Endothelial cell of umbilical vein (primary cell): ENCODE data around the gene PLEKHH3. TPM values are rescaled to one million over a fixed set of nuclear protein-coding genes. Genes with fewer than 3 reads are reported as not detected.
"Not testable (repeated sequence)": the region's sequence is repeated elsewhere in the genome, so short reads cannot be mapped to it uniquely, and the experiment has no call there.

ENCODE experiments used
- BruUV-seq: library from RNA; stranded (reverse); fragments of 400-500 nt; replicated peaks from 2 replicates; lab custom pipeline; 2021; lab: Mats Ljungman, UMichigan
- CTCF ChIA-PET: fragments of 300-600, 350-600 bp; sonication (Branson Sonifier 250); formaldehyde crosslinking; loops from one replicate; lab custom pipeline; 2021; ENCODE audit warnings: antibody characterized with exemption, inconsistent platforms; lab: Charles Lee
- POLR2A ChIA-PET: fragments of 300-600, 350-600 bp; sonication (Branson Sonifier 250); formaldehyde crosslinking; loops from one replicate; lab custom pipeline; 2021; ENCODE audit warnings: antibody characterized with exemption, inconsistent platforms; lab: Charles Lee
- DNase-seq: peaks from one replicate; pipeline ENCODE4 v3.0.0-alpha.2; 2011; ENCODE audit warnings: low read depth, low spot score
- FAIRE-seq: peaks from 2 replicates; lab custom pipeline; 2011; peaks lifted over from hg19 to GRCh38; lab: Jason Lieb, UNC
- H2AFZ ChIP-seq: 2 replicates; pipeline ENCODE4 v1.6.0; 2012; ENCODE audit warnings: low read depth, low read length, control low read depth, inconsistent platforms
- H3K27ac ChIP-seq: 2 replicates; pipeline ENCODE4 v1.5.1; 2011; ENCODE audit warnings: low read depth, mild to moderate bottlenecking, control low read depth, low read length, moderate library complexity; ENCODE audit not compliant: insufficient read depth
- H3K27me3 ChIP-seq, 2 experiments: 2 replicates each; pipeline versions ENCODE4 v1.6.0 to v1.6.1; 2011; ENCODE audit warnings: low read length in 2 of 2, mixed read lengths in 1 of 2; ENCODE audit not compliant: control insufficient read depth in 2 of 2, insufficient read depth in 2 of 2
- H3K36me3 ChIP-seq, 2 experiments: 2 replicates in 1 of 2; 3 replicates in 1 of 2; pipeline ENCODE4 v1.5.1; 2011; ENCODE audit warnings: low read length in 2 of 2, mild to moderate bottlenecking in 1 of 2, moderate library complexity in 1 of 2; ENCODE audit not compliant: control insufficient read depth in 2 of 2, insufficient read depth in 2 of 2; ENCODE audit errors: extremely low read depth in 1 of 2
- H3K4me1 ChIP-seq: 3 replicates; pipeline ENCODE4 v1.5.1; 2011; ENCODE audit warnings: mild to moderate bottlenecking, low read length; ENCODE audit not compliant: control insufficient read depth, insufficient read depth; ENCODE audit errors: extremely low read depth
- H3K4me2 ChIP-seq: 2 replicates; pipeline ENCODE4 v1.6.1; 2011; ENCODE audit warnings: low read length, control low read depth, mixed read lengths; ENCODE audit not compliant: insufficient read depth
- H3K4me3 ChIP-seq, 3 experiments: fragments of 200-600 bp in 1 of 3; sonication (generic), shearing (Covaris generic) in 1 of 3; replicated peaks in 1 of 3; 2 replicates each; pipeline ENCODE4 v1.5.1; 2011 to 2016; ENCODE audit warnings: control low read depth in 3 of 3, low read length in 3 of 3, mild to moderate bottlenecking in 2 of 3, inconsistent platforms in 1 of 3, low read depth in 1 of 3, moderate library complexity in 1 of 3; ENCODE audit not compliant: insufficient read depth in 1 of 3
- H3K79me2 ChIP-seq: 2 replicates; pipeline ENCODE4 v1.6.0; 2012; ENCODE audit warnings: low read length, inconsistent platforms; ENCODE audit not compliant: control insufficient read depth, insufficient read depth
- H3K9ac ChIP-seq: replicated peaks from 2 replicates; pipeline ENCODE3; 2011; ENCODE audit warnings: low read length, control low read depth; ENCODE audit not compliant: insufficient read depth; ENCODE audit errors: extremely low read depth
- H3K9me1 ChIP-seq: replicated peaks from 3 replicates; pipeline ENCODE4 v1.6.0; 2011; ENCODE audit warnings: mild to moderate bottlenecking, low read length; ENCODE audit not compliant: control insufficient read depth, insufficient read depth; ENCODE audit errors: extremely low read depth
- H3K9me3 ChIP-seq: replicated peaks from 2 replicates; pipeline ENCODE4 v1.5.1; 2012; ENCODE audit warnings: low read length, inconsistent platforms; ENCODE audit not compliant: control insufficient read depth, insufficient read depth
- H4K20me1 ChIP-seq: replicated peaks from 2 replicates; pipeline ENCODE3; 2011; ENCODE audit warnings: mild to moderate bottlenecking, low read length; ENCODE audit not compliant: control insufficient read depth, insufficient read depth; ENCODE audit errors: extremely low read depth
- CTCF ChIP-seq, 2 donors: IDR thresholded peaks; 1 replicate in 1 of 2; 2 replicates in 1 of 2; pipeline ENCODE4 v1.5.1; 2011; ENCODE audit warnings: low read length in 2 of 2, mild to moderate bottlenecking in 2 of 2, moderate library complexity in 2 of 2, control low read depth in 1 of 2, inconsistent platforms in 1 of 2, low read depth in 1 of 2; ENCODE audit not compliant: insufficient read depth in 1 of 2; ENCODE audit errors: extremely low read depth in 1 of 2
- EZH2 ChIP-seq: IDR thresholded peaks from 2 replicates; pipeline ENCODE4 v1.6.1; 2012; ENCODE audit warnings: borderline replicate concordance, low read depth, mild to moderate bottlenecking, moderate library complexity, low read length, inconsistent platforms; ENCODE audit not compliant: severe bottlenecking
- FOS ChIP-seq: IDR thresholded peaks from 2 replicates; pipeline ENCODE4 v1.6.1; 2011; ENCODE audit warnings: mild to moderate bottlenecking, low read length, moderate library complexity, borderline replicate concordance; ENCODE audit not compliant: insufficient read depth
- MAX ChIP-seq: IDR thresholded peaks from 2 replicates; pipeline ENCODE4 v1.6.1; 2011; ENCODE audit not compliant: insufficient read depth, insufficient read length
- MYC ChIP-seq: IDR thresholded peaks from one replicate; pipeline ENCODE4 v1.6.1; 2011; ENCODE audit warnings: mild to moderate bottlenecking, low read depth, low read length
- POLR2A ChIP-seq: IDR thresholded peaks from 2 replicates; pipeline ENCODE4 v1.6.1; 2012; ENCODE audit warnings: low read depth, mild to moderate bottlenecking, control low read depth, low read length
- POLR2AphosphoS5 ChIP-seq: IDR thresholded peaks from 2 replicates; pipeline ENCODE4 v1.6.1; 2012; ENCODE audit warnings: low read depth, mild to moderate bottlenecking, control low read depth, low read length, moderate library complexity; ENCODE audit not compliant: insufficient read depth
- dilution Hi-C: fragments of 300-500 bp; cut with MboI; formaldehyde crosslinking; loops from one replicate; pipeline ENCODE4 v1.15.0; 2019; ENCODE audit warnings: low sequenced_read_pairs; ENCODE audit not compliant: extremely low pct_ligation_motif_present
- intact Hi-C: fragments of 100-400 bp; cut with micrococcal nuclease; formaldehyde crosslinking; loops from one replicate; pipeline ENCODE4 v1.10.0; 2022
- polyA plus RNA-seq, 4 experiments: library from polyadenylated mRNA; depleted of rRNA in 3 of 4; stranded (reverse) in 3 of 4; unstranded in 1 of 4; fragments of >200 nt; gene quantifications; 2 replicates each; pipeline versions ENCODE4 v1.2.1 to v1.2.3, GENCODE V29; 2011 to 2012; ENCODE audit warnings: missing spikeins in 1 of 4
- total RNA-seq: library from RNA; stranded (reverse); gene quantifications from 2 replicates; pipeline ENCODE4 v1.2.3, GENCODE V29; 2021

PLEKHH3 gene
- total and polyA plus RNA-seq, 2 donors (not counting 3 experiments of a cell fraction or from before 2014, with no cell fraction given), result 5.4 to 11.3 TPM

- dilution Hi-C loops, result no loop called here
- DNase-seq (peak; percentile 22), FAIRE-seq (no peak)
- Histone ChIP-seq H3K9ac (no peak overlapping the region), H4K20me1 (no peaks in the 10 kb centered on the region), H3K36me3 (no peaks in the 10 kb centered on the region), H3K27ac (no peak overlapping the region), H3K4me2 (no peak overlapping the region), H3K9me1 (no peaks in the 10 kb centered on the region), H3K4me3 (no peak overlapping the region), H3K9me3 (no peaks in the 10 kb centered on the region), H2AFZ (no peak overlapping the region), H3K79me2 (no peaks in the 10 kb centered on the region), H3K27me3 (no peaks in the 10 kb centered on the region), H3K4me1 (no peaks in the 10 kb centered on the region)
- no peak for TF ChIP-seq MAX
- no peak for TF ChIP-seq FOS
- TF ChIP-seq POLR2A, result no peak
- TF ChIP-seq CTCF (IDR thresholded peaks at IDR 0.05; ENCODE audit: extremely low read depth in 1 of 2, insufficient read depth in 1 of 2, low read depth in 1 of 2, low read length in 2 of 2), result no peak
- no peak for TF ChIP-seq POLR2AphosphoS5
- TF ChIP-seq MYC, result no peak
- TF ChIP-seq EZH2, result no peak
- ChIA-PET CTCF (interaction anchor here (1.0 to 1.1 kb wide), 2 partner anchors 10 to 17 kb away, joined by 3 read pairs; no protein-coding TSS in a partner anchor), POLR2A (no interaction called here)
- no TSS peak for BruUV-seq
- intact Hi-C loops, result no loop called here
Observed at GRCh38 chr17:42629411-42630009, 47.3 kb downstream of the PLEKHH3 start.

- H4K20me1 ChIP-seq, BruUV-seq, H3K36me3 ChIP-seq, H3K4me1 ChIP-seq, FAIRE-seq, H2AFZ ChIP-seq, H3K27ac ChIP-seq, H3K9ac ChIP-seq, H3K9me1 ChIP-seq, H3K4me3 ChIP-seq, POLR2A ChIA-PET, DNase-seq, H3K27me3 ChIP-seq, intact Hi-C loops, H3K4me2 ChIP-seq, dilution Hi-C loops, H3K79me2 ChIP-seq, H3K9me3 ChIP-seq: not testable (repeated sequence)
- CTCF ChIA-PET, result interaction anchor here (0.7 kb wide), 1 partner anchor 53 kb away, joined by 3 read pairs; no protein-coding TSS in a partner anchor
Observed at GRCh38 chr17:42627032-42627764, 49.6 kb downstream of the PLEKHH3 start.
